Stimulated activated CD8-positive, alpha-beta memory T cell treated with anti-CD3 and anti-CD28 coated beads, Interleukin-12 subunit alpha, Interleukin-12 subunit beta, amount 100 ng/mL, for 4 hours (primary cell): ENCODE results near the gene BLMH.

ENCODE experiments used
- DNase-seq: peaks from one replicate; pipeline ENCODE4 v3.0.0-alpha.2; 2020; ENCODE audit warnings: low read depth

Gene BLMH, protein sequence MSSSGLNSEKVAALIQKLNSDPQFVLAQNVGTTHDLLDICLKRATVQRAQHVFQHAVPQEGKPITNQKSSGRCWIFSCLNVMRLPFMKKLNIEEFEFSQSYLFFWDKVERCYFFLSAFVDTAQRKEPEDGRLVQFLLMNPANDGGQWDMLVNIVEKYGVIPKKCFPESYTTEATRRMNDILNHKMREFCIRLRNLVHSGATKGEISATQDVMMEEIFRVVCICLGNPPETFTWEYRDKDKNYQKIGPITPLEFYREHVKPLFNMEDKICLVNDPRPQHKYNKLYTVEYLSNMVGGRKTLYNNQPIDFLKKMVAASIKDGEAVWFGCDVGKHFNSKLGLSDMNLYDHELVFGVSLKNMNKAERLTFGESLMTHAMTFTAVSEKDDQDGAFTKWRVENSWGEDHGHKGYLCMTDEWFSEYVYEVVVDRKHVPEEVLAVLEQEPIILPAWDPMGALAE

GRCh38 chr17:30291543-30292285, at the start of gene BLMH:
TSS of gene BLMH (minus strand) at chr17:30291944. CDS start at chr17:30291819, 125 bp downstream.
- peak; percentile 81 for DNase-seq

- no peak for DNase-seq
Measured at GRCh38 chr17:30340801-30341356, 49.1 kb upstream of the BLMH start.

- no peak for DNase-seq
Measured at GRCh38 chr17:30339086-30339485, 47.3 kb upstream of the BLMH start.

- DNase-seq = no peak
Measured at GRCh38 chr17:30337393-30337999, 45.8 kb upstream of the BLMH start.

DNA sequence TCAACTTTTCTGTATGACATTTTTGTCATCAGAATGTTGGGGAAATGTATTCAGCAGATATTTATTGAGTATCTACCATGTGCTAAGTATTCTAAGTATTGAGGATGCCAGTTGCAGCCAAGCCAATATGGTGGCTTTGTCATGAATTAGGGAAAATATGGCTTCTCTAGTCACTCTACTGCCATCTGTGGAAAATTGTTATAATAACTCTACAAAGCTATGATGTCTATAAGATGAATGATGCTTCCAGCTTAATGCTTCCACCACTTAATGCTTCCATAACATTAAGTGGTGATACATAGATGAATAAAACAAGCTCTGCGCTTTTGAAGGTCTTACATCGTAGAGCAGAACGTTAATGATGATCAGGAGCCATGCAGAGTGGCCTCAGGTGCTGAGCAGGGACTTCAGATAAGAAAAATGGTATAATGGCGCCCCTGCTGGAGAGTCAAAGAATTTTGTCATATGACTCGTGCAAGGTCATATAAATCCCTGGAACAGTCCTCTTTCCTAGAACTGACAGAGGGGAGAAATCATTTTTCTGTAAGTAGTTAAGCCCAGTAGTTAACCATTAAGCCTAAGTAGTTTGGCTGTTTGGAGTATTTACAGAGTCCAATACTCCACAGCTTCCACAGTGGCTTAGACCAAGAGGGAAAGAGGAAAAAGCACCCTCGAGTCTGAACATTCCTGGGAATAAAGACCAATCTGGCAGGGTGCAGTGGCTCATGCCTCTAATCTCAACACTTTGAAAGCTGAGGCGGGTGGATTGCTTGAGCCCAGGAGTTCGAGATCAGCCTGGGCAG, 44.8 kb upstream of the BLMH start:
- DNase-seq = no peak

- no peak for DNase-seq
Measured at GRCh38 chr17:30334421-30334820, 42.7 kb upstream of the BLMH start.

DNA sequence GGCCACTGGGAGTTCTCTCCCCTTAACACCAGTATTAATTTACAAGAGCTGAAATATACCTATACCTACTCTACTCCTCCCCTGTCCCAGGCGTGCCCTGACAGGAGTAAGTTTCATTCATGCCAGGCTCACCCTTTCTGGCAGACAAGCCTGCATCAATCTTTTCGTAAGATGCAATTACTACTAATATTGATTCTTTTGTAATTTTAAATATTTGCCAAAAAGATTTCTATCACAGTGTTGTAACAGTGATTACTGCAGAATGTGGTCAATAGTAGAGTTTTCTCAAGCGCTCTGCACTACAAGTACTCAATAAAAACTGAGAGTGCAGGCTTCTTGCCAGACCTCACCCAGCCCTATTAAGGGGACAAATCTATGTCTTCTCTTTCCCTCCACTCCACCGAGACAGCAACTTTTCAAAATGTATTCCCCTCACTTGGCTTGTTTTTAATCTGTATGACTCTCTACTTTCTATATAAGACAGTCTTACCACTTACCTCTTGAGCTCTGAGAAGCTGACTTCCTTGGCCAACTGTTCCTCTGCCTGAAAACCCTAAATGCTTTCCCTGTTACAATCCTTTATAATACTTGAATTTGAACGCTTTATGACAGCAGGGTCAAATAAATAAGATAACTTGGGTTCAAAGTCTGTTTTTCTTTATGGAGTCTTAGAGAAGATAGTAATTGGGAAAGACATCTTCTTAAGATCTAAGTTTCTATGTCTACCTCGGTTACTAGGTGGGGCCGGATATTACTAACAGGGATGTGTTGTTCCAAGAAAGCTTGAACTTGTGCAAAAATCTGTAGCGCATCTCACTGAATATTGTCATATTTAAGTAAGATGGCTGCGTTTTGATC, 42.0 kb upstream of the BLMH start, which contains the start of gene TMIGD1:
Gene TMIGD1 (minus strand): TSS at position 555 of the 858 bp plus-strand sequence. CDS start 1,924 bp downstream, outside the sequence.
- no peak for DNase-seq

- DNase-seq = no peak
Measured at GRCh38 chr17:30332057-30332542, 40.4 kb upstream of the BLMH start.

DNA sequence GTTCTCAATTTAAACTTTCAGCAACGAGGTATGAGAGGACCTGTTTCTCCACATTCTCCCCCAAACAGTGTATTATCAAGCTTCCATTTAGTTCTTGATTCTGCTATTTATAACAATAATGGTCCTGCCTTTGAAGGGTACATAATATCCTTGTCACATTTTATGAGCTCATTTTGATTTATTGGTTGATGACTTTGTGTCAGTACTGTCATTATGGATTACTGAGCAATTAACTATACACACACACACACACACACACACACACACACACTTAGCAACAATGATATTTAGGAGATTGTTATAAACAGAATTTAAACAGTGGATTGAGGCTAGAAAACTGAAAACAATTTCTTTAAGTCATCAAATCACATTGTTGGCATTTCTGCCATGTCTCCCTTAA, 35.1 kb upstream of the BLMH start:
- DNase-seq = no peak

DNA sequence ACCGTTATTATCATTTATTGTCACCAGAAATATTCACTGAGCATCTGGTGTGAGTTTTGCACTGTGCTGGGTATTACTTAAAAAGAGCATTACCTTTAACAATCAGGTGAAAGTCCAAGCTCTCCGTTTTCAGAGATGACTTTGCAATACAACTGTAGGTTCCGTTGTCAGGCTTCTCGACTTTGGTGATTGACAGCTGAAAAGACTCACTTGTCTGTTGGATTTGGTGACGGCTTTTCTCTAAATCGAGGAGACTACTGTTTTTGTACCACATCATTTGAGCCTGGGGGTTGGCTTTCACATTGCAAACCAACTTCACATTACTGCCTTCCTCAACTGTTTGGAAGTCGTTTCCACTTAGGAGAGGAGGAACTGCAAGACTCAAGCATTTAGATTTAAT, 33.0 kb upstream of the BLMH start:
- DNase-seq = no peak

DNA sequence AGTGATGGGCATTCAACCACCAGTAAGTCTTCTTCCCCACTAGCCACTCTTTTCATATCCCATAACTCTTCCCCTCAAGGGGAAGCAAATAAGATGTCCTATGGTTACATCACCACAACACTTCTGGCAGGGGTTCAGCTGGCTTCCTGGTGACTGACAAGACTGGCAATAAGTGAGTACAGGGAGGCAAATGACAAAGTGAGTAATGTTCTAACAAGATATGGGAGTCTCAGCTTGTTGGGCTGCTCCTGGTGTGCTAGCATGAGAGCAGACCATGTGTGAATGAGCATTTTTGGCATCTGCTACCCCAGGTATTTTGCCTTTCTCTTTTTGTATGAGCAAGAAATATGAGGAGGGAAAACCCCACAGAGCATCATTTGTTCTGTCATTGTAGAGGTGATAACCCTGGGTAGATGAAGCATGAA, 32.2 kb upstream of the BLMH start:
- DNase-seq = no peak

DNA sequence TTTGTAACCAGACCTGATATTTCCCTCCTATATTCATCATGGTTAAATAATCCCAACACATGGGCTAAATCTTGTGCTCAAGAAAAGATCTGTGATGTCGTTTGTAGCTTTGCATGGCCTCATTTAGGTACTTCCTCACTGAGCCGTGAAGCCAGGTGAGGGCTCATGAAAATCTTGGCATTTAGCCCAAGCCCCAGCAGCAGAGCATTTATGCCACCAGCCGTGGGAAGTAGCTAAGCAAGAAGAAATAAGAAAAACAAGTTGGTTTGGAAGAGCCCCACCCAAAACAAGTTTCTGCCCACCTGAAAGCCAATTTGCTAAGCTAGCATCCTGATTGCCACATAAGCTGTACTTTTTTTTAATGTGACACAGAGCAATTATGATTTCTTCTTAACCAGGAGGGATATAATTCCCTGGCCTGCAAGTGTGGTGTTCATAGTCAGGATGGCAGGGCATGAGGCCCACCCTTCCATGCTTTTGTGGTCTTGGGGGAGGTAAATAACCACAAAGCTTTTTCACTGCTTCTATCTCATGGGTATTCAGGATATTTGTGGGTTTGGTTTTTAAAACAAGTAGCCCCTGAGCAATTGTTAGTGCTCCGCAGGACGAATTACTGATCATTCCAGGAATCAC, 31.6 kb upstream of the BLMH start:
- no peak for DNase-seq

- DNase-seq = no peak
Measured at GRCh38 chr17:30321314-30321713, 29.6 kb upstream of the BLMH start.

GRCh38 chr17:30318155-30318554, 26.4 kb upstream of the BLMH start:
- DNase-seq = no peak

GRCh38 chr17:30316736-30317135, 25.0 kb upstream of the BLMH start:
- DNase-seq = no peak

DNA sequence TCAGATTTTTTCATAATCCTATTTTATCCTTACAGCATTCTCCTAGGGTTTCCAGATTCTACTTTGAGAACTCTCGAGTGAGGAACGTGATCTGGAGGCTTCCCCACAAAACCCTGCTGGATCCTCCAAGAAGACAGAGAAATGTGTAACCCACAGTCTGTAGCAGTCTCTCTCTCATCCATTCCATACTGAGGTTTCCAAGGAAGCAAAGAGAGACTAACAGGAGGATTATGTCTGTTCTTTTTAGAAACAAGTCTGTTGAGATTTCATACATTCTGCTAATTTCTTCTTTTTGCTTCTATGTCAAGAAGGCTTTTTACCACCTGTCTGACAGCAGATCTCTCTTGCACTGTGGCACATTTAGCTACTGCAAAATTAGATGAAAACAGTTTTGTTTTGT, 23.4 kb upstream of the BLMH start:
- DNase-seq = no peak

DNA sequence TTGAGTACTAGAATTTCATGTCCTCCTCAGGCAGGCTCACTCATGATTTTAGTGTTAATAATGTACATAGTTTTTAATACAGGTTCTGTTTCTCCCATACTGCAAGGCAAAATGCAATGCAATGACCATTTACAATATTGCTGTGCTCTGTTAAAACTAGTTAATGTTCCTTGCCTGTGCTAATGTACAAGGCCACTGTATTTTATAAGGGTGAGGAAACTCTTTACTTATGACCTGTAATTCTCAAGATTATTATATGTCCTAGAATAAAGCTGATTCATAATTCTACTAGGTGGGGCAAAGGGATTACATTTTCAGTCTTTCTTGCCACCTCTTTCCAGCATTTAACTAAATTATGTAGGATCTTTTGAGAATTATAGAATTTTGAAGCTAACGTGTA, 22.7 kb upstream of the BLMH start:
- no peak for DNase-seq

DNA sequence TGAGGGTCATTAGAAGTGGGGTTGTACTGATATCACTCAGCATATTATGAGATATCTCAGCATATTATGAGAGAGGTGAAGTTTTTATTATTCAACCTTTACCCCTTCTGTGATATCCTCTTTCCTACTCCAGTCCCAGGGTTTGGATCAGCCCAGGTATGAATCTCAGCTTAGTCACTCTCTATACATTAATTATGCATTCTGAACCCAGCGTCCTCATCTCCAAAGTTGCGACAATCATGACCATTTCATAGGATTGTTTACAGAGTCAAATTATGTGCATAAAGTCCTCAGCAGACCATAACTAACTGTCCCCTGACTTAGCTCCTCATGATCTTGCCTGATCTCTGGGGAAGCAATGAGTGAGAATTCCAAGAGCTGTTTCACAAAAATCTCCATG, 20.5 kb upstream of the BLMH start:
- DNase-seq = no peak

DNA sequence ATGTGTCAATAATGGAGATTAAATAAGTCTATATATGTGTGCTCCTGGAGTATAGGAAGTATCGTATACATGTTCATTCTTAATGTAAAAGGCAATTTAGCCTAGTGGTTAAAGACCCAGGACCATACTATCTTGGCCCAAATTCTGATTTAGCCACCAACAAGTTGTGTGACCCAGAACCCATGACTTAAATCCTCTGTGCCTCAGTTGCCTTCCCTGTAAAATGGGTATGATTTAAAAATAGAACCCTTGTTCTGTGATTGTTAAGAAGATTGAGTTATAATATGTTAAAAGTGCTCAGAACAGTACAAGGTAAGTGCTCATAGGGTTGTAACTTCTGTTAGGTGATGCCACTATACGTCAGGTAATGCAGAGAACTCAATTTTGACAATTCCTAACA, 18.8 kb upstream of the BLMH start:
- DNase-seq = no peak

DNA sequence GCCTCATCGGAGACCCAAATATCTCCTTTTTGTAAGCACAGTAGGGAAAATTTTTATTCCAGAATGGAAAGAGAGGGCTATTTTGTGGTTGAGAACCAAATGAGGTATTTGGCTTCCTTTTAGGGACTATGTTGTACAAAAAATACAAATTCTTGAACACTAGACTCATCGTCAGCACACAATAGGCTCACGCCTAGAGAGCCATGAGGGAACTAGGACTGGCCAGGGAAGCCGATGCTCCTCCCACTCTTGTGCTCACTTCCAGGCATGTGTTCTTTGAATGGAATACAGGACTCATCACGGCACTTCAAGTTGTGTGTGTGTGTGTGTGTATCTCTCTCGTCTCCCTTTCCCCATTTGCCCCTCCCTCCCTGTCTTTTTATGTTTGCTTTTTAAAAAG, 17.8 kb upstream of the BLMH start:
- DNase-seq = no peak
